ENCODE data around the gene PITPNB.

DNA sequence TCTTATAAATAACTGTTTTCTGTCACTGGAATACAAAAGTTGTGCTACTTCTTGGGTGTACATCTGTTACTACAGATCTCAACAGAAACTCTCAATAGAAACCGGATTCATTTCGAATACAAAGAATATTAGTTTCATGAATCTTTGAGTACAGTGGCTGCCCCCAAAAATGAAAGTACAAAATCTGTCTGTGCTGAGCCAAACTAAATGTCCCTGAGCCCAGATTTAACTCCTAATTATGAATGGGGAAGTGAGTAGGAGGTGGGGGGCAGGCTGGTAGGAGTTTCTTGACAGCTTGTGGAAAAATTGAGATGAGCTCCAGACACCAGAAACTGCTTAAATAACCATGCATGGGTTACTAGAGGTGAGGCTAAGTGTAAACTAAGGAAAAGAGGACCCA, 41.6 kb downstream of the PITPNB start:
- TF ChIP-seq, protein P1, sequence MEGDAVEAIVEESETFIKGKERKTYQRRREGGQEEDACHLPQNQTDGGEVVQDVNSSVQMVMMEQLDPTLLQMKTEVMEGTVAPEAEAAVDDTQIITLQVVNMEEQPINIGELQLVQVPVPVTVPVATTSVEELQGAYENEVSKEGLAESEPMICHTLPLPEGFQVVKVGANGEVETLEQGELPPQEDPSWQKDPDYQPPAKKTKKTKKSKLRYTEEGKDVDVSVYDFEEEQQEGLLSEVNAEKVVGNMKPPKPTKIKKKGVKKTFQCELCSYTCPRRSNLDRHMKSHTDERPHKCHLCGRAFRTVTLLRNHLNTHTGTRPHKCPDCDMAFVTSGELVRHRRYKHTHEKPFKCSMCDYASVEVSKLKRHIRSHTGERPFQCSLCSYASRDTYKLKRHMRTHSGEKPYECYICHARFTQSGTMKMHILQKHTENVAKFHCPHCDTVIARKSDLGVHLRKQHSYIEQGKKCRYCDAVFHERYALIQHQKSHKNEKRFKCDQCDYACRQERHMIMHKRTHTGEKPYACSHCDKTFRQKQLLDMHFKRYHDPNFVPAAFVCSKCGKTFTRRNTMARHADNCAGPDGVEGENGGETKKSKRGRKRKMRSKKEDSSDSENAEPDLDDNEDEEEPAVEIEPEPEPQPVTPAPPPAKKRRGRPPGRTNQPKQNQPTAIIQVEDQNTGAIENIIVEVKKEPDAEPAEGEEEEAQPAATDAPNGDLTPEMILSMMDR (IDR thresholded peaks at IDR 0.05), result no peak
- TF ChIP-seq POLR2A (IDR thresholded peaks at IDR 0.05), result no peak
- TF ChIP-seq POLR2AphosphoS5 (IDR thresholded peaks at IDR 0.05), result no peak

All from breast epithelium (tissue), 3 donors.